ENCODE results near the gene GRIK1. TPM values are rescaled to one million over a fixed set of nuclear protein-coding genes. Genes with fewer than 3 reads are reported as not detected.

The GRIK1 gene
- total RNA-seq, 1 experiment from 2014 or later, result not detected

DNA sequence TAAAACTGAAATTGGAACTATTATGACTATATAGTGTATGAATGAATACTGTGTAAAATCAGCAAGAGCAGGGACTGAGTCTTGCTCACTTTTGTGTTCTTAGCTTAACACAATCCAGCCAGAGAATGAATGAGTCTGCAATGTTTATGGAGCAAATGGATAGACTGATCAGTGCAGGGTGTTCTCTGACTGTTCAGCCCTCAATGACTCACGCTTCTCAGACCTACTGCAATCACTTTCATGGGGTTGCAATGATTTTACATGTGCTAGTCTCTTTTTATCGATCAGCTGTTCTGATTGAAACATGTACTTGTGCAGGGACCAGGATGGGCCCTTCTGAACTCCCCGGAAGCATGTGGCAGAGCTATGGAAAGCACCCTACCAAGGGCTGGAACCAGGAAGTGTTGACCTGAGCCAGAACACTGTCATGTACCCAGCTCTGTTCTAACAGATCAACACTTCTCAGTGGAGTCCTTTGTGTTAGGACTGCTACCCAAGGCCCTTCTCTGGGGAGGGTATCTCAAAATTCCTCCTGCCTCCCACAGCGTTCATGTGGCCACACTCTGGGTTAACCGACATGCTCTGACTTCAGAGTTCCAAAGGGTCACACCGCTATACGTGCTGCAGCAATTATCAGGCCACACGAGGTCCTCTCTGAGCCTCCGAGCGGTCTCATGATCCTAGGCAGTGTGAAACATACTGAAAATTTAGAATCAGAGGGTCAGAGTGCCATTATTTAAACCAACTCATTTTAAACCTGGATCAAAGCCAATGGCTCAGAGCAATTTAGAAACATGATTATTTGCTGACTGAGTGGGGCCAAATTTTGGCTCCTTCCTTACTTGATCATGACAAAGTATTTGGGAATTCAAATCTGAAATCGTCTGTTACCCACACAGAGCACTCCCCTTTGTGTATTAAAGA, 35.2 kb downstream of the GRIK1 start:
- H3K4me1 ChIP-seq (ENCODE audit: low read length), result no peaks in the 10 kb centered on the region
- H3K4me2 ChIP-seq (ENCODE audit: low read depth, low read length, poor library complexity, severe bottlenecking), result no peak overlapping the region
- no peaks in the 10 kb centered on the region for H4K20me1 ChIP-seq (ENCODE audit: insufficient read depth, low read depth, low read length)
- H3K9me2 ChIP-seq (replicated peaks; ENCODE audit: insufficient read depth, low read length), result no peaks in the 10 kb centered on the region
- no peak overlapping the region for H3K4me3 ChIP-seq (ENCODE audit: low read length)
- no peak overlapping the region for H2AFZ ChIP-seq (ENCODE audit: low read length)
- H3K27me3 ChIP-seq (ENCODE audit: low read length), result no peaks in the 10 kb centered on the region
- no peak overlapping the region for H3K9ac ChIP-seq (ENCODE audit: low read length)
- H3K79me2 ChIP-seq (ENCODE audit: low read length), result no peaks in the 10 kb centered on the region
- H3K9me3 ChIP-seq (ENCODE audit: low read length), result no peaks in the 10 kb centered on the region
- H3K27ac ChIP-seq (ENCODE audit: low read length), result no peak overlapping the region
- H3K36me3 ChIP-seq (ENCODE audit: insufficient read depth, low read length), result no peaks in the 10 kb centered on the region
- DNase-seq, result no peak

DNA sequence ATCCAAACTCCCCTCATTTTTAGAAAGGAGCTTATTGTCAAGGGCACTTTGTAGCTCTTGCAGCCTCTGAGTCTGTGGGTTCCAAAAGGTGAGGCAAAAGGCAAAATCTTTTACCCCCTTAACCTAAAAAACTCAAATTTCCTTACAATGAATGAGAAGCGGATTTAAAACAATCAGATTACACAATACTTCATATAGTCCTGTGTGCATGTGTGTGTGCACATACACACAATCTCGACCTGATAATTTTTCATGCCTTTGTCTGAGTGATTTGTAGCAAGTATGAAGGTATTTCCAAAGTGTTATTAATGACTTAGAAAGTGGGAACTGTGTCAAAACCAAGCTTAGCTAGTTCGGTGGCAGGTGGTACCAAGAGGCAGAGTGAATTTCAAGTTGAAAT, 42.9 kb downstream of the GRIK1 start:
- no peaks in the 10 kb centered on the region for H3K79me2 ChIP-seq (ENCODE audit: low read length)
- H4K20me1 ChIP-seq (ENCODE audit: insufficient read depth, low read depth, low read length), result no peaks in the 10 kb centered on the region
- no peaks in the 10 kb centered on the region for H3K9me2 ChIP-seq (replicated peaks; ENCODE audit: insufficient read depth, low read length)
- H3K27me3 ChIP-seq (ENCODE audit: low read length), result no peaks in the 10 kb centered on the region
- H3K4me2 ChIP-seq (ENCODE audit: low read depth, low read length, poor library complexity, severe bottlenecking), result no peak overlapping the region
- H3K9ac ChIP-seq (ENCODE audit: low read length), result no peak overlapping the region
- H3K36me3 ChIP-seq (ENCODE audit: insufficient read depth, low read length), result no peaks in the 10 kb centered on the region
- H3K4me3 ChIP-seq (ENCODE audit: low read length), result no peak overlapping the region
- no peak overlapping the region for H2AFZ ChIP-seq (ENCODE audit: low read length)
- no peaks in the 10 kb centered on the region for H3K4me1 ChIP-seq (ENCODE audit: low read length)
- no peak for DNase-seq
- no peaks in the 10 kb centered on the region for H3K9me3 ChIP-seq (ENCODE audit: low read length)
- no peak overlapping the region for H3K27ac ChIP-seq (ENCODE audit: low read length)

DNA sequence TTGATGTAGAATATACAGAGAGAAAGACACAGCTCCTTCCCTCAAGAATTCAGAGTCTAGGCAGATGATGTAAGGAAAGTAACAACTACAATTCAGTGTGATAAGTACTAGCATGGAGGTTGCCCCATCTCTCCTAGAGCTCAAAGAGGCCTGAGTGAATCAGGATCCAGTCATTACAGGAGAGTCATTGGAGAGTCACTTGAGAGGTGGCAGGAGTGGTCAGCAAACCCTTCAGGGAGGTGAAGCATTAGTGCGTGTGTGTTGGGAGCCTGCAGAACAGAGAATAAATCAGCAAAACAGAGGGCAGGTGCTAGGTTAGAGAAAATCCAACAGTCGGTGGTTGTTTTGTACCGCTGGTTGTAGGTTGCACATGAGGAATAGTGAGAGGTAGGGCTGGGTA, 46.1 kb downstream of the GRIK1 start:
- Histone ChIP-seq H3K4me1 (ENCODE audit: low read length) (peaks cover 3% of the 10 kb centered on the region), H3K4me2 (ENCODE audit: low read depth, low read length, poor library complexity, severe bottlenecking) (no peak overlapping the region), H3K27me3 (ENCODE audit: low read length) (no peaks in the 10 kb centered on the region), H2AFZ (ENCODE audit: low read length) (no peak overlapping the region), H3K9ac (ENCODE audit: low read length) (no peak overlapping the region), H3K9me3 (ENCODE audit: low read length) (no peaks in the 10 kb centered on the region), H3K79me2 (ENCODE audit: low read length) (no peaks in the 10 kb centered on the region), H3K4me3 (ENCODE audit: low read length) (no peak overlapping the region), H3K9me2 (replicated peaks; ENCODE audit: insufficient read depth, low read length) (no peaks in the 10 kb centered on the region), H4K20me1 (ENCODE audit: insufficient read depth, low read depth, low read length) (no peaks in the 10 kb centered on the region), H3K36me3 (ENCODE audit: insufficient read depth, low read length) (no peaks in the 10 kb centered on the region), H3K27ac (ENCODE audit: low read length) (no peak overlapping the region)
- DNase-seq, result no peak

DNA sequence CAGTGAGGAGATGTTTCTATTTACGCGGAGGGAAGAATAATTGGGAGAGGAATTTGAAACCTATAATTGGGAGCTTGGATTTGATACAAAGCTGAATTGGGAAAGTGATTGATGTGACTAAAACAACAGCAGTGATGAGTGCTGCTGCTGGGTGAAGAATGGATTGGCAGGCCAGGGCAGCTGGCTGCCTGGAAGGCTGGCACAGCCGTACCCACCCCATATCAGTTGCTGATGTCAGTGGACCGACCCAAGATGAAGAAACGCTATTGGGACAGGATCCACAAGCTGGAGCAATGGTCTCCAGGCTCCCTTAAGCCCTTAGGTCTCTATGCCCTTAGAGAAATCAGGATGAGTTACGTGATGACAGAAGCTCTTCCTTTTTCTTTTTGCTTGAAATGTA, 47.4 kb downstream of the GRIK1 start:
- no peaks in the 10 kb centered on the region for H3K9me2 ChIP-seq (replicated peaks; ENCODE audit: insufficient read depth, low read length)
- H3K36me3 ChIP-seq (ENCODE audit: insufficient read depth, low read length), result no peaks in the 10 kb centered on the region
- H4K20me1 ChIP-seq (ENCODE audit: insufficient read depth, low read depth, low read length), result no peaks in the 10 kb centered on the region
- H2AFZ ChIP-seq (ENCODE audit: low read length), result no peak overlapping the region
- peaks cover 3% of the 10 kb centered on the region for H3K4me1 ChIP-seq (ENCODE audit: low read length)
- no peak for DNase-seq
- no peaks in the 10 kb centered on the region for H3K27me3 ChIP-seq (ENCODE audit: low read length)
- no peak overlapping the region for H3K4me2 ChIP-seq (ENCODE audit: low read depth, low read length, poor library complexity, severe bottlenecking)
- no peak overlapping the region for H3K27ac ChIP-seq (ENCODE audit: low read length)
- no peak overlapping the region for H3K4me3 ChIP-seq (ENCODE audit: low read length)
- no peak overlapping the region for H3K9ac ChIP-seq (ENCODE audit: low read length)
- no peaks in the 10 kb centered on the region for H3K79me2 ChIP-seq (ENCODE audit: low read length)
- no peaks in the 10 kb centered on the region for H3K9me3 ChIP-seq (ENCODE audit: low read length)

DNA sequence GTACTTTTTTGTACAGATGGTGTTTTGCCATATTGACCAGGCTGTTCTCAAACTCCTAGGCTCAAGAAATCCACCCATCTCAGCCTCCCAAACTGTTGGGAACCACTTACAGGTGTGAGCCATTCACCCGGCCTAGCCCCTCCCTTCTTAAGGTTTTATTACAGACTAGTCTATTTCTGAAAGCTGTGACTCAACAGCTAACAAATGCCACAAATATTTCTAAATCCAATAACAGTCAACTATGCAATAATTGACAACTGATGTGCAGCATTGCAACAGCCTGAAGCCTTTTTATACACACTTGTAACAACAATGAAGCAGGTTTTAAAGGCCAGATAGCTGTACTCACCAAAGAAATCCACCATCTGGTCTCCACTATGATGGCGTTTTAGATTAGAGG, 51.4 kb downstream of the GRIK1 start:
- no peaks in the 10 kb centered on the region for H3K79me2 ChIP-seq (ENCODE audit: low read length)
- no peak overlapping the region for H3K27ac ChIP-seq (ENCODE audit: low read length)
- H3K9me3 ChIP-seq (ENCODE audit: low read length), result no peaks in the 10 kb centered on the region
- H2AFZ ChIP-seq (ENCODE audit: low read length), result no peak overlapping the region
- no peaks in the 10 kb centered on the region for H3K36me3 ChIP-seq (ENCODE audit: insufficient read depth, low read length)
- H3K4me3 ChIP-seq (ENCODE audit: low read length), result no peak overlapping the region
- no peaks in the 10 kb centered on the region for H3K9me2 ChIP-seq (replicated peaks; ENCODE audit: insufficient read depth, low read length)
- H3K27me3 ChIP-seq (ENCODE audit: low read length), result no peaks in the 10 kb centered on the region
- H4K20me1 ChIP-seq (ENCODE audit: insufficient read depth, low read depth, low read length), result no peaks in the 10 kb centered on the region
- no peak overlapping the region for H3K4me2 ChIP-seq (ENCODE audit: low read depth, low read length, poor library complexity, severe bottlenecking)
- no peak for DNase-seq
- H3K4me1 ChIP-seq (ENCODE audit: low read length), result peaks cover 3% of the 10 kb centered on the region
- H3K9ac ChIP-seq (ENCODE audit: low read length), result no peak overlapping the region

DNA sequence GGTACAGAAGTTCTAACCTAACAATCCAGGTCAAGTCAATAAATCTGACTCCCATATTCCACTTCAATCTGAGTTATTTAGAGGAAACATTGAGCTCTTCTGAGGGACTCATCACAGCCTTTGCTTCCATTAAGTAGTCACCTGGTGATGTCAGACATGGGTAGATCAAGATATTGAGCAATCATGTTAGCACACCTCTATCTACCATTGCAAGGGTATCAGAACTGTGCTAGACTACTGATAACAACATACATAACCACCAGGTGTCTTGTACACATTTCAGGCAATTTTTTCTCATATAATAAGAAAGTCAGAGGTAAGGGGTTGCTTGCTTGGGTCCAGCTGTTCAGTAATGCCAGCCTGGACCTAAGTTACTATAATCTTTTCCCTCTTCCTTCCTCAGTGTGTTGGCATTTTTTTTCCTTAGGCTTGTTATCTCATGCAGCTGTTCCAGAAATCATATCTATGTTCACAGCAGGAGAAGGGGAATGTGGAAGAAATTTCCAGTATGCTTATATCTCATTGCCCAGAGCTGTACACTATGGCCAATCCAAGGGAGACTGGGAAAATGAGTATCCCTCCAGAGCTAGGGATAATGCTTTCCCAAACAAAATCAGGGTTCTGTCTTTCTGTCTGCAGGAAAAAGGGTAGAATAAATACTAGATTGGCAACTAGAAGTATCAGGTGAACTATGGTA, 52.3 kb downstream of the GRIK1 start:
- DNase-seq, result no peak
- no peaks in the 10 kb centered on the region for H3K36me3 ChIP-seq (ENCODE audit: insufficient read depth, low read length)
- H3K9me2 ChIP-seq (replicated peaks; ENCODE audit: insufficient read depth, low read length), result no peaks in the 10 kb centered on the region
- H2AFZ ChIP-seq (ENCODE audit: low read length), result no peak overlapping the region
- no peak overlapping the region for H3K9ac ChIP-seq (ENCODE audit: low read length)
- H3K27ac ChIP-seq (ENCODE audit: low read length), result no peak overlapping the region
- H3K27me3 ChIP-seq (ENCODE audit: low read length), result no peaks in the 10 kb centered on the region
- H4K20me1 ChIP-seq (ENCODE audit: insufficient read depth, low read depth, low read length), result no peaks in the 10 kb centered on the region
- no peak overlapping the region for H3K4me2 ChIP-seq (ENCODE audit: low read depth, low read length, poor library complexity, severe bottlenecking)
- H3K9me3 ChIP-seq (ENCODE audit: low read length), result no peaks in the 10 kb centered on the region
- no peaks in the 10 kb centered on the region for H3K79me2 ChIP-seq (ENCODE audit: low read length)
- peaks cover 3% of the 10 kb centered on the region for H3K4me1 ChIP-seq (ENCODE audit: low read length)
- H3K4me3 ChIP-seq (ENCODE audit: low read length), result no peak overlapping the region

DNA sequence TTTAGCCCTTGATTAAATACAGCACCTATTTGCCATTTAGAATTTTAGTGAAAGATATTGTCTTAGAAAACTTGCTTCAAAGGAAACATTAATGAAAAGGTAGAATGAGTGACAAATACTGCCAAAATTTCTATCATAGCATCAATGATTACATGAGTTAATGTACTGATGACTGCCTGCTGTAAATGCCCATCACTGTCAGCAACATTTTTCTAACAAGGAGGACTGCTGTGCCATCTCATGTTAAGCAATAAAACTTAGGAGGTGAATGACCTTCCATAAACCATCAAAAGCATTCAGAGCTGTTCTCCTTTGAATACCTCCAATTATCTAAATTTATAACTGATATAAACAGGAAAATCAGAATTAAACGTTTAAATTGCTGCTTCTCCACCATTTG, 54.3 kb downstream of the GRIK1 start:
- Histone ChIP-seq H3K27me3 (ENCODE audit: low read length) (no peaks in the 10 kb centered on the region), H3K4me1 (ENCODE audit: low read length) (peaks cover 3% of the 10 kb centered on the region)
- DNase-seq, result no peak

DNA sequence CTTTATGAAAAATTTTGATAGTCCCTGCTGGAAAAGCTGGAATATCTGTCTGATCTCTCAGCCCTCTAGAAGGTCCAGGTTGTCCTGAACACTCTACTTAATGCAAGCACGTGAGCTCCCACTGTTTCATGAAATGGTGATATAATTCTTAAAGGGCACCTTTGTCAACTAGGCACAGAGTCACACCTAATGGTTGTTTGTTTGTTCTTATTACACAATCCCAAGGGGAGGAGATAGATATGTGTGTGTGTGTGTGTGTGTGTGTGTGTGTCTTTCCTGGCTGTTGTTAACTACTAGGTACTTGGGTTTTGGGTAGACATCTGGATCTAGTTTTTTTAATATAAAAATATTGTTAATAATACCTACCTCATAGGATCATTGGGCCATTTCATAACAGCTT, 63.9 kb downstream of the GRIK1 start:
- Histone ChIP-seq H3K9me3 (ENCODE audit: low read length) (no peaks in the 10 kb centered on the region), H3K9ac (ENCODE audit: low read length) (no peak overlapping the region), H3K4me3 (ENCODE audit: low read length) (no peak overlapping the region), H4K20me1 (ENCODE audit: insufficient read depth, low read depth, low read length) (no peaks in the 10 kb centered on the region), H3K4me2 (ENCODE audit: low read depth, low read length, poor library complexity, severe bottlenecking) (no peak overlapping the region), H2AFZ (ENCODE audit: low read length) (no peak overlapping the region), H3K9me2 (replicated peaks; ENCODE audit: insufficient read depth, low read length) (no peaks in the 10 kb centered on the region), H3K27me3 (ENCODE audit: low read length) (no peaks in the 10 kb centered on the region), H3K36me3 (ENCODE audit: insufficient read depth, low read length) (no peaks in the 10 kb centered on the region), H3K79me2 (ENCODE audit: low read length) (no peaks in the 10 kb centered on the region), H3K4me1 (ENCODE audit: low read length) (no peaks in the 10 kb centered on the region), H3K27ac (ENCODE audit: low read length) (no peak overlapping the region)
- DNase-seq, result no peak

More for the DNA sequence above, 54.3 kb downstream of the GRIK1 start:
- Histone ChIP-seq H4K20me1 (ENCODE audit: insufficient read depth, low read depth, low read length) (no peaks in the 10 kb centered on the region), H3K79me2 (ENCODE audit: low read length) (no peaks in the 10 kb centered on the region), H3K4me3 (ENCODE audit: low read length) (no peak overlapping the region), H3K9ac (ENCODE audit: low read length) (no peak overlapping the region), H3K27ac (ENCODE audit: low read length) (no peak overlapping the region), H2AFZ (ENCODE audit: low read length) (no peak overlapping the region), H3K4me2 (ENCODE audit: low read depth, low read length, poor library complexity, severe bottlenecking) (no peak overlapping the region), H3K36me3 (ENCODE audit: insufficient read depth, low read length) (no peaks in the 10 kb centered on the region), H3K9me3 (ENCODE audit: low read length) (no peaks in the 10 kb centered on the region), H3K9me2 (replicated peaks; ENCODE audit: insufficient read depth, low read length) (no peaks in the 10 kb centered on the region)

Data from Karpas-422 (cell line).